Measurements from ENCODE around the gene AACS. TPM values are rescaled to one million over a fixed set of nuclear protein-coding genes. Genes with fewer than 3 reads are reported as not detected.

AACS gene
- total and polyA plus RNA-seq, 8 donors, result 15.0 to 56.5 (median 25.1) TPM

DNA sequence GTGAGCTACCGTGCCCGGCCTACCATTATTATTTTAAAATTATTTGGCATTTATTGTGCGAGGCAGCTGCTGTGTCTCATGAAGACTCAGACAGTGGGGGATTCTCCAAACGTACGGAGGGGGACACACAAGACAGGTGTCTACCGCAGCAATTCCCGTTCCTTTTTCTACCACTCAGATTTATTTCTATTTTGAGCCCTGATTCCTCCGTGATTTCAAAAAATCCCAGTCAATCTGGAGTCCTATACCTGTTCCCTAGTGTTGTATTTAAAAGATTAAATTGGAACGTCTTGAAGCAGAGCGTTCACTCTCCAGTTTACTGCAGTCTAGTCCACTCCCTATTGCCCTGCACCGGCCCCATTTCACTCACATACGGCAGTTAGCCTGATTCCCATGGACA is 97.9 kb downstream of the AACS start:
- H3K4me1 ChIP-seq, result no peaks in the 10 kb centered on the region
- DNase-seq, result no peak
- intact Hi-C loops (cut with DNase I; ENCODE audit: low total_unique reads), result no loop called here
- peaks cover 0 to 7% (median 0%) of the 10 kb centered on the region in 4 donors for H3K9me3 ChIP-seq
- no peaks in the 10 kb centered on the region for H3K36me3 ChIP-seq
- whole genome bisulfite sequencing, 5 donors, result 77 to 89% (median 84%) methylated on average over 12 of the region's 12 CpGs
- H3K27ac ChIP-seq, result no peak overlapping the region
- H3K4me3 ChIP-seq, result no peak overlapping the region
- TF ChIP-seq POLR2A (IDR thresholded peaks at IDR 0.05) (no peak), POLR2AphosphoS5 (IDR thresholded peaks at IDR 0.05) (no peak), EP300 (IDR thresholded peaks at IDR 0.05) (no peak)
- TF ChIP-seq, protein P1, sequence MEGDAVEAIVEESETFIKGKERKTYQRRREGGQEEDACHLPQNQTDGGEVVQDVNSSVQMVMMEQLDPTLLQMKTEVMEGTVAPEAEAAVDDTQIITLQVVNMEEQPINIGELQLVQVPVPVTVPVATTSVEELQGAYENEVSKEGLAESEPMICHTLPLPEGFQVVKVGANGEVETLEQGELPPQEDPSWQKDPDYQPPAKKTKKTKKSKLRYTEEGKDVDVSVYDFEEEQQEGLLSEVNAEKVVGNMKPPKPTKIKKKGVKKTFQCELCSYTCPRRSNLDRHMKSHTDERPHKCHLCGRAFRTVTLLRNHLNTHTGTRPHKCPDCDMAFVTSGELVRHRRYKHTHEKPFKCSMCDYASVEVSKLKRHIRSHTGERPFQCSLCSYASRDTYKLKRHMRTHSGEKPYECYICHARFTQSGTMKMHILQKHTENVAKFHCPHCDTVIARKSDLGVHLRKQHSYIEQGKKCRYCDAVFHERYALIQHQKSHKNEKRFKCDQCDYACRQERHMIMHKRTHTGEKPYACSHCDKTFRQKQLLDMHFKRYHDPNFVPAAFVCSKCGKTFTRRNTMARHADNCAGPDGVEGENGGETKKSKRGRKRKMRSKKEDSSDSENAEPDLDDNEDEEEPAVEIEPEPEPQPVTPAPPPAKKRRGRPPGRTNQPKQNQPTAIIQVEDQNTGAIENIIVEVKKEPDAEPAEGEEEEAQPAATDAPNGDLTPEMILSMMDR (IDR thresholded peaks at IDR 0.05), result no peak
- H3K27me3 ChIP-seq, result peaks cover 0 to 5% (median 0%) of the 10 kb centered on the region in 3 donors

DNA sequence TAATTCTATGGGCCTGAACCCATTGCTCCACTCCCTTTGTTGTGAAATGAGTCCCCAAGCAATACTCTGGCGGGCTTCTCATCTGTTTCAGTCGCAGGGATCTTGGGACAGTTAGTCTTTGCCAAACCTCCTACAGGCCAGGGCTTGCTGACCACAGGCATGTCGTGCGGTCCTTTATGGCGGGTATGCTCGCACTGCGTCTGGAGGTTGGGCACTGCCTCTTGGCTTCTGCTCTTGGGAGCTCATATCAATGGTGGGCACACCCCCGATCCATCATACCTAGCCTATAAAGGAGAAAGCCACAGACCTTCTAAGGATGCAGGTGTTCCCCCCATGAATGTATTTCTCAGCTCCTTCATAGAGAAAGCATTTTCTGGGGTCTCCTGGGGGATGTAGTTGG is 99.3 kb downstream of the AACS start:
- no peaks in the 10 kb centered on the region for H3K36me3 ChIP-seq
- no peaks in the 10 kb centered on the region for H3K4me1 ChIP-seq
- WGBS, 5 donors, result 87 to 97% (median 94%) methylated on average over 8 of the region's 8 CpGs
- no peak overlapping the region for H3K27ac ChIP-seq
- no peak overlapping the region for H3K4me3 ChIP-seq
- H3K9me3 ChIP-seq, result peaks cover 0 to 12% (median 4%) of the 10 kb centered on the region in 4 donors
- DNase-seq, result no peak
- peaks cover 0 to 5% (median 0%) of the 10 kb centered on the region in 3 donors for H3K27me3 ChIP-seq
- TF ChIP-seq POLR2AphosphoS5 (IDR thresholded peaks at IDR 0.05) (no peak), EP300 (IDR thresholded peaks at IDR 0.05) (no peak), POLR2A (IDR thresholded peaks at IDR 0.05) (no peak)
- TF ChIP-seq, protein P1 (IDR thresholded peaks at IDR 0.05), result no peak
- intact Hi-C loops (cut with DNase I; ENCODE audit: low total_unique reads), result no loop called here

DNA sequence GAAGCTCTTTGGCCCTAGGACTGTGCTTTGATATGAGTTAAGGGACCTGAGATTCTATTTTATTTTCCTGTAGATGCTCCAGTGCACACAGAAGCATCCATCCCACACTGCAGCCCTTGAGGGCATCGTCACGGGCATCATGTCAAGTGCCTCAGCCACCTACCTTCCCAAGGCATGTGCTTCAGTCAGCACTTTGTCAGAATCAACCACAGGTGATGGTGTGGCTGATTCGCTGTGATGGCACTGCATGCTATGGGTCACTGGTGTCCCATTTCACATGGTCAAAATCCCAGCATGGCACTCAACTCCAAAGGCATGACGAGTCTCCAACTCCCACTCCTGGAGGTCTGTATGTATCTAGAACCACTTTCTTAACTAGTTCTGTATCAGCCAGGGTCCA is 100.8 kb downstream of the AACS start:
- H3K4me3 ChIP-seq, result no peak overlapping the region
- TF ChIP-seq POLR2AphosphoS5 (IDR thresholded peaks at IDR 0.05) (no peak), EP300 (IDR thresholded peaks at IDR 0.05) (no peak), POLR2A (IDR thresholded peaks at IDR 0.05) (no peak)
- TF ChIP-seq, protein P1 (IDR thresholded peaks at IDR 0.05), result no peak
- WGBS, 5 donors, result 83 to 94% (median 92%) methylated on average over 2 to 4 of the region's 4 CpGs
- H3K9me3 ChIP-seq, result peaks cover 0 to 13% (median 5%) of the 10 kb centered on the region in 4 donors
- no peaks in the 10 kb centered on the region for H3K4me1 ChIP-seq
- H3K27me3 ChIP-seq, result peaks cover 0 to 5% (median 0%) of the 10 kb centered on the region in 3 donors
- H3K27ac ChIP-seq, result no peak overlapping the region
- no peak for DNase-seq
- H3K36me3 ChIP-seq, result no peaks in the 10 kb centered on the region
- intact Hi-C loops (cut with DNase I; ENCODE audit: low total_unique reads), result no loop called here

DNA sequence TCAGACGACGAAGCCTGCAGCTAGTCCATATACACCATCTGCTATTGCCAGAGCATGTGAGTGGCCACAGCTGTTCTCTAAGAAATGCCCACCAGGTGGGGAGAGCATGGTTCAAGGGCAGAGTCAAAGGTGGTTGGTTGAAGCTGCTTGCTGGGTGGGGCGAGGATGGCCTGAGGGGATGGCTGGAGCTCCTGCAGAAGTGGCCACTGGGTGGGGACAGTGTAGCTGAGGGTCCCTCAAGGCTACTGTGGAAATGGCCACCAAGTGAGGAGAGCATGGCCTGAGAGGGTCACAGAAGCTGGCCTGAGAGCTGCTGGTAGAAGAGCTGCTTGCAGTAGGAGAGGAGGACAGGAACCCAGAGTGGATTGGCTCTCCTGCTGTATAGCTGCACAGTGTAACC is 102.4 kb downstream of the AACS start:
- no peak overlapping the region for H3K27ac ChIP-seq
- intact Hi-C loops (cut with DNase I; ENCODE audit: low total_unique reads), result no loop called here
- peaks cover 0 to 14% (median 6%) of the 10 kb centered on the region in 4 donors for H3K9me3 ChIP-seq
- 83 to 87% (median 84%) methylated on average over 3 of the region's 3 CpGs for WGBS, 5 donors
- no peak overlapping the region for H3K4me3 ChIP-seq
- H3K27me3 ChIP-seq, result peaks cover 0 to 5% (median 0%) of the 10 kb centered on the region in 3 donors
- no peaks in the 10 kb centered on the region for H3K4me1 ChIP-seq
- DNase-seq, result no peak
- TF ChIP-seq EP300 (IDR thresholded peaks at IDR 0.05), result no peak
- TF ChIP-seq POLR2AphosphoS5 (IDR thresholded peaks at IDR 0.05), result no peak
- TF ChIP-seq, protein P1 (IDR thresholded peaks at IDR 0.05), result no peak
- TF ChIP-seq POLR2A (IDR thresholded peaks at IDR 0.05), result no peak
- no peaks in the 10 kb centered on the region for H3K36me3 ChIP-seq
